Ovary (tissue), 9 donors: ENCODE measurements around the gene ERC1. TPM values are rescaled to one million over a fixed set of nuclear protein-coding genes. Genes with fewer than 3 reads are reported as not detected.

Source experiments
- DNase-seq, 5 donors: peaks; one replicate each; pipeline ENCODE4 v3.0.0-alpha.2; 2019 to 2020
- H3K27ac ChIP-seq, 2 donors: fragments of 200-600 bp; one replicate each; pipeline versions ENCODE4 v1.5.1 to v1.8.0; 2019 to 2022
- H3K27me3 ChIP-seq: fragments of 200-600 bp; one replicate; pipeline ENCODE4 v1.8.0; 2022
- H3K36me3 ChIP-seq: fragments of 200-600 bp; sonication (generic); one replicate; pipeline ENCODE4 v1.5.1; 2019
- H3K4me1 ChIP-seq: one replicate; pipeline ENCODE4 v1.8.1; 2013; ENCODE audit warnings: mild to moderate bottlenecking, moderate library complexity; ENCODE audit not compliant: insufficient read depth
- H3K4me3 ChIP-seq: fragments of 200-600 bp; sonication (generic); one replicate; pipeline ENCODE4 v1.5.1; 2017
- H3K9me3 ChIP-seq, 2 donors: fragments of 200-600 bp in 1 of 2; sonication (generic) in 1 of 2; one replicate each; pipeline versions ENCODE4 v1.5.1 to v1.8.1; 2013 to 2019; ENCODE audit warnings: mild to moderate bottlenecking in 1 of 2, moderate library complexity in 1 of 2
- CTCF ChIP-seq, 3 donors: fragments of 450-650 bp in 2 of 3; fragments of 200-600 bp in 1 of 3; IDR thresholded peaks; one replicate each; pipeline versions ENCODE4 v1.5.1 to v1.8.0; 2016 to 2022; ENCODE audit warnings: antibody characterized with exemption in 3 of 3, mild to moderate bottlenecking in 1 of 3
- EP300 ChIP-seq: sonication (generic); formaldehyde crosslinking; IDR thresholded peaks from one replicate; pipeline ENCODE4 v1.6.1; 2017; ENCODE audit warnings: antibody characterized with exemption
- POLR2A ChIP-seq: fragments of 450-650 bp; IDR thresholded peaks from one replicate; pipeline ENCODE4 v1.6.1; 2017; ENCODE audit warnings: antibody characterized with exemption, mild to moderate bottlenecking, moderate library complexity
- WGBS, 3 donors: extraction: QIAGEN DNeasy Blood & Tissue Kit in 1 of 3; methylation state at CpG; one replicate each; pipeline versions ENCODE4 v1.1.5 to v1.1.7; 2013 to 2017; 5-methylcytosine and 5-hydroxymethylcytosine counted together
- intact Hi-C, 4 donors: fragments of 100-400 bp; cut with DNase I; formaldehyde crosslinking; loops; one replicate each; pipeline versions ENCODE4 v1.11.0 to v1.15.1; 2022 to 2023
- polyA plus RNA-seq, 2 donors: library from polyadenylated mRNA; stranded (reverse); fragments of 200-250 nt in 1 of 2; fragments of 350-450 nt in 1 of 2; fragmentation: Illumina TruSeq in 1 of 2; extraction: RNeasy Lipid Tissue Mini Kit (QIAGEN cat#74804) in 1 of 2; gene quantifications; one replicate each; pipeline ENCODE4 v1.2.3, GENCODE V29; 2013 to 2014
- total RNA-seq, 7 donors: library from RNA; depleted of rRNA in 2 of 7; stranded (reverse); fragments of >200 nt in 2 of 7; fragmentation: NEBNext Ultra II Directional in 3 of 7; extraction: Animal tissue kit (Norgen Biotek cat#: 25700) in 3 of 7; gene quantifications; one replicate each; pipeline versions ENCODE4 v1.1.0 to v1.2.4, GENCODE V29; 2016 to 2023
- donor health status: DM: no; HTN: no; CAD: no; lungs with moderate emphysema.
- donor health status: DM: no; HTN: no; CAD: no.
- donor health status: Bipolar disorder and iron deficiency.
- donor health status: DM: yes; HTN: yes; CAD: no.
- donor health status: DM: no; HTN: no; CAD: no.
- donor health status: DM: yes; HTN: yes; CAD: no.

Gene ERC1
- total and polyA plus RNA-seq, 9 donors = 10.4 to 65.2 (median 51.6) TPM

DNA sequence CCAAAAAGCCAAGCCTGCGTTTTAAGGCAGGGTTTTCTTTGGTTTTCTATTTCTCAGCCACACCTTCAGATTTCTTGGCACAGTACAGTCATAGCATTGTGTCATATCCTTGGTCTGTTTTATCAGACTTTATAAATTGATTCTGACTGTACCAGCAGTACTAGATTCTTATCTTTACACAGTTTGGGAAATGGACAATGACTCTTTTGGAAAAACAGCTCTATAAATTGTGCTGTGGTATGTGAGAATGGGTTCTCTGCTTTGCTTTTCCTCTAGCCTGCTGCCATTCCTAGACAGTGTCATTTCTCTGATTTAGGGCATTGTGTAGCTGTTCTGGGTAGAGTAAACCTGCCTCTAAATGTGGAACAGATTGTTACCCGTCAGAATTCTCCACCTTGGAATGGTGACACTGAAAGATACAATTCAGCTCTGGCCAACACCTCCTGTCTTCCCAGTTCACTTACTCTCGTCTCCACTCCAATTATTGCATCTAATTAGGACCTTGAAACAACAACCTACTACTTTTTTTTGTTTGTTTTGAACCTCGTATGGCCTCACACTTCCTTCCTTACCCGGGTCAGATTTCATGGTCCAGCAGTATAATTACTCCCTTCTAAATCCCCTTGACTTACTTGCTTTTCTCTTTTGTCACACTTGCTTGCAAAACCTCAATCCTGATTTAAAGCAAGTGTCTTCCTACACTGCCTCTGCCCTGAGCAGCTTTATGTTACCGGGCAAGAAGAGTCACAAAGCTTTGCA lies 226.3 kb downstream of the ERC1 start:
- 40 to 58% (median 55%) methylated on average over 6 of the region's 6 CpGs for WGBS, 3 donors
- intact Hi-C loops = no loop called here
- no peaks in the 10 kb centered on the region for H3K27me3 ChIP-seq
- no peak overlapping the region for H3K4me3 ChIP-seq
- H3K9me3 ChIP-seq = no peaks in the 10 kb centered on the region
- no peaks in the 10 kb centered on the region for H3K36me3 ChIP-seq
- H3K27ac ChIP-seq = no peak overlapping the region
- TF ChIP-seq CTCF (IDR thresholded peaks at IDR 0.05) (no peak), POLR2A (no peak), EP300 (no peak)
- H3K4me1 ChIP-seq = peaks cover 2% of the 10 kb centered on the region
- DNase-seq = no peak

DNA sequence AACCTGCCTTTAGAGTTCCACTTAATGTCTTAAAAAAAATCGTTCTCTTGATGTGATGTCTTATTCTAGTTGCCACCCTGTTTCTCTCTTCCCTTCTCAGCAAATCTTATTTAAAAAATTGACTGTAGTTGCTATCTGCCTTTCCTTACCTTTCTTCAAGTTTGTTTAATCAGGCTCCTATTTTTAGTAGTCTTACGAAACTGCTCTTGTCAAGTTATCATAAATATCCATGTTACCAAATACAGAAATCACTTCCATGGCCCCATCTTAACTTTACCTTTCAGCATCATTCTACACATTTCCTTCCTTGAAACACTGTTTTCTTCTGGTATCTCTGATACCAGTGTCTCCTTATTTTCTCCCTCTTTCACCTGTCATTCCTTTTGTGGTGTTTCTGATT lies 227.3 kb downstream of the ERC1 start:
- H3K27ac ChIP-seq = no peak overlapping the region
- H3K36me3 ChIP-seq = no peaks in the 10 kb centered on the region
- no peak for DNase-seq
- WGBS, 3 donors = 85 to 92% (median 88%) methylated on average over 2 of the region's 2 CpGs
- intact Hi-C loops = no loop called here
- H3K4me3 ChIP-seq = no peak overlapping the region
- H3K27me3 ChIP-seq = no peaks in the 10 kb centered on the region
- peaks cover 2% of the 10 kb centered on the region for H3K4me1 ChIP-seq
- no peaks in the 10 kb centered on the region for H3K9me3 ChIP-seq
- TF ChIP-seq POLR2A (no peak), CTCF (IDR thresholded peaks at IDR 0.05) (no peak), EP300 (no peak)

DNA sequence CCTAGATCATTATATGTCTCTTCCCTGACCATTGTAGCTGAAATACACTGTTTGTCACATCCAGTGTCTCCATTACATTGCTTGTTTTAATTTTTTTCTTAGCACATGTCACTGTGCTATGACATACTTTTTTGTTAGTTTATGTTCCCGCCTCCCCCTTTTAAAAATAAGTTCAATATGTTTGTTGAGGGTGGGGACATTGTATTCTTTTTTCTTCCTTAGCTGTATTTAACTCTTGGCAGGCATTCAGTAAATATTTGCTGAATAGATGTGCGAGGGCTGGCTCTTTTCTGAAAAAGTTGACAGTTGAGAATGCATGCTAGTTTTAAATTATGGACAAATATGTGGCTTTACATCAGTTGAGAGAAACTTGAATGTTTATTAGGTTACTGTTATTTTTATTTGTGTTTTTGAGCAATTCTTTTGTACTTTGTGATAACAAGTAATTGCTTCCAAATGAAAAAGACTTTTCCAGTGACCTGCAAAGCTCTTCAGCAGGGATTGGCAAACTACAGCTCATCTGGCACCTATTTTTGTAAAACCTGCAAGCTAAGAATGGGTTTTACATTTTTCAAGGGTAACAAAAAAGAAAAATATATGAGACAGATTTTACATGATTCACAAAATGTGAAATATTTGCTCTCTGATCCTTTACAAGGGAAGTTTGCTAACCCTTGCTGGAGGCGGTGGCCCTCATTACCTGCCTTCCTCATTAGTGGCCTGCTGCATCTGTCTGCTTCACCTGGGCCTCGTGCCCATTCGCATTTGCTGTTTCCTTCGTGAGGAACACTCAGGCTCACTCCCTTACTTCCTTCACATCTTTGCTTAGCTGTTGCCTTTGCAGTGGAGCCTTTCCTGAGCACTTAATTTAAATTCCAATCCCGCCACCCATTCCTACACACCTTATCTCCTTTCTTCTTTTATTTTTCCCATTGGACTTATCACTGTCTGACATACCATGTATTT lies 229.4 kb downstream of the ERC1 start:
- no peak overlapping the region for H3K4me3 ChIP-seq
- 38 to 52% (median 42%) methylated on average over 7 of the region's 7 CpGs for WGBS, 3 donors
- H3K9me3 ChIP-seq = no peaks in the 10 kb centered on the region
- H3K27me3 ChIP-seq = no peaks in the 10 kb centered on the region
- peaks cover 2% of the 10 kb centered on the region for H3K4me1 ChIP-seq
- intact Hi-C loops = no loop called here
- no peak for DNase-seq
- TF ChIP-seq POLR2A = no peak
- TF ChIP-seq CTCF (IDR thresholded peaks at IDR 0.05) = no peak
- TF ChIP-seq EP300 = no peak
- no peak overlapping the region for H3K27ac ChIP-seq
- no peaks in the 10 kb centered on the region for H3K36me3 ChIP-seq

- no peaks in the 10 kb centered on the region for H3K9me3 ChIP-seq
- H3K27ac ChIP-seq = no peak overlapping the region
- H3K27me3 ChIP-seq = no peaks in the 10 kb centered on the region
- no peaks in the 10 kb centered on the region for H3K36me3 ChIP-seq
- intact Hi-C loops = no loop called here
- no peak for TF ChIP-seq CTCF (IDR thresholded peaks at IDR 0.05)
- TF ChIP-seq EP300 = no peak
- TF ChIP-seq POLR2A = no peak
- 96 to 98% (median 96%) methylated on average over 4 of the region's 4 CpGs for WGBS, 3 donors
- no peak for DNase-seq
- H3K4me1 ChIP-seq = peaks cover 2% of the 10 kb centered on the region
- H3K4me3 ChIP-seq = no peak overlapping the region
These were observed 232.0 kb downstream of the ERC1 start for GRCh38 chr12:1222858-1223639.
